Tongue (tissue), 2 donors: ENCODE results near the gene MCTP1. TPM values are rescaled to one million over a fixed set of nuclear protein-coding genes. Genes with fewer than 3 reads are reported as not detected.

Experiments
- DNase-seq: peaks from one replicate; pipeline ENCODE4 v3.0.0-alpha.2; 2015
- total RNA-seq: library from RNA; depleted of rRNA; stranded (reverse); fragments of >200 nt; gene quantifications from one replicate; pipeline ENCODE4 v1.2.3, GENCODE V29; 2014

Gene MCTP1
- total RNA-seq, 1 donor from 2014 or later: 41.4 TPM

GRCh38 chr5:94754824-94755223, 530.1 kb downstream of the MCTP1 start:
- no peak for DNase-seq

GRCh38 chr5:94751460-94751859, 533.4 kb downstream of the MCTP1 start:
- DNase-seq: peak; percentile 24

GRCh38 chr5:94750681-94751080, 534.2 kb downstream of the MCTP1 start:
- DNase-seq: no peak

- DNase-seq: no peak
Observed at GRCh38 chr5:94749042-94749441, 535.9 kb downstream of the MCTP1 start.

- no peak for DNase-seq
Observed at GRCh38 chr5:94748212-94748611, 536.7 kb downstream of the MCTP1 start.

GRCh38 chr5:94747371-94747770, 537.5 kb downstream of the MCTP1 start:
- DNase-seq: no peak

- DNase-seq: no peak
Observed at GRCh38 chr5:94746731-94747124, 538.2 kb downstream of the MCTP1 start.

GRCh38 chr5:94745786-94746730, 538.8 kb downstream of the MCTP1 start:
- no peak for DNase-seq

- no peak for DNase-seq
Observed at GRCh38 chr5:94744906-94745305, 540.0 kb downstream of the MCTP1 start.

- no peak for DNase-seq
Observed at GRCh38 chr5:94742852-94743251, 542.0 kb downstream of the MCTP1 start.

- no peak for DNase-seq
Observed at GRCh38 chr5:94740286-94740685, 544.6 kb downstream of the MCTP1 start.

- DNase-seq: no peak
Observed at GRCh38 chr5:94736498-94736897, 548.4 kb downstream of the MCTP1 start.

GRCh38 chr5:94731471-94731870, 553.4 kb downstream of the MCTP1 start:
- DNase-seq: no peak

- DNase-seq: no peak
Observed at GRCh38 chr5:94725142-94725541, 559.8 kb downstream of the MCTP1 start.

GRCh38 chr5:94715768-94716167, 569.1 kb downstream of the MCTP1 start:
- no peak for DNase-seq

GRCh38 chr5:94711785-94712184, 573.1 kb downstream of the MCTP1 start:
- DNase-seq: no peak

GRCh38 chr5:94709277-94709676, 575.6 kb downstream of the MCTP1 start:
- no peak for DNase-seq

GRCh38 chr5:94707359-94707758, 577.5 kb downstream of the MCTP1 start:
- peak; percentile 22 for DNase-seq

GRCh38 chr5:94705427-94705826, 579.5 kb downstream of the MCTP1 start:
- DNase-seq: no peak

- no peak for DNase-seq
Observed at GRCh38 chr5:94702729-94703128, 582.2 kb downstream of the MCTP1 start.

- DNase-seq: no peak
Observed at GRCh38 chr5:94700592-94700991, 584.3 kb downstream of the MCTP1 start.

- DNase-seq: no peak
Observed at GRCh38 chr5:94699562-94699961, 585.3 kb downstream of the MCTP1 start.

GRCh38 chr5:94698197-94698596, 586.7 kb downstream of the MCTP1 start:
- DNase-seq: no peak

- DNase-seq: no peak
Observed at GRCh38 chr5:94694671-94695070, 590.2 kb downstream of the MCTP1 start.
